T-helper 2 cell (primary cell): ENCODE data around the gene FBXL17.

Experiments
- DNase-seq, 5 experiments: peaks; one replicate each; pipeline versions ENCODE4 v3.0.0 to v3.0.0-alpha.2; 2012 to 2022

FBXL17 gene

GRCh38 chr5:107982703-107983425, 399.0 kb downstream of the FBXL17 start:
- no peak for DNase-seq

DNA sequence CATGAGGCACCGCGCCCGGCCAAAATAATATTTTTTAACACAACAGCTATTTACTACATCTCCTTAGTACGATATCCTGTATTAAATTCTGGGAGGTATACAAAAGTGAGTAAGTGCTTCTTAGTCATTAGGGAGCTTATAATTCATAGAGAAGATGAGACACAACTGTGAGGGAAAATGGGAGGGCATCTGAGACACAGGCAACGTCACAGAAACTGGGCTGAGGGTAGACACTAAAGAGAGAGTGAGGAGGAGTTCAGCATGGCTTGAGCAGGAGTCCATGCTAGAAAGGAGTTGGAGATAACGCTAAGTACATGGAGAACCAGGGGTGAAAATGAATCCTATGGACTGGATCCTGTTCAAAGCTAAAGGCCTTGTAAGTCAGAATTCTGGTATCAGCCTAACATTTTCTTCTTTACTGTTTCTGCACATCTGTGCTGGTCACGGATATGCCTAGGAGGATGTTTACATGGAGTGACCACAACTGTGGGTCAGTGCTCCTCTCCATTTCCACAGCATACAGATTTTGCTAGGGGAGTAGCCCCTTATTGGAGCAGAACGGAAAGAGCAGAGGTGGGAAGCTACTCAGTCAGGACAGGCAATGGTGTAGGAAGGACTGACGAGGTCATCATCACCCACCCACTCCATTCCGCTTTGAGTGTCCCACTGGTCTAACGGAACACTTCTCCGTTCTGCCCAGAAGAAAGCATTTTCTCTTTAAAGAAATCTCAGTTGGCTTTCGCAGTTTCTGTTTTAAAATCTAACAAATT, 400.8 kb downstream of the FBXL17 start:
- DNase-seq = no peak

GRCh38 chr5:107979900-107980299, 402.0 kb downstream of the FBXL17 start:
- DNase-seq = peak in 1 of 5 experiments; percentile 74

DNA sequence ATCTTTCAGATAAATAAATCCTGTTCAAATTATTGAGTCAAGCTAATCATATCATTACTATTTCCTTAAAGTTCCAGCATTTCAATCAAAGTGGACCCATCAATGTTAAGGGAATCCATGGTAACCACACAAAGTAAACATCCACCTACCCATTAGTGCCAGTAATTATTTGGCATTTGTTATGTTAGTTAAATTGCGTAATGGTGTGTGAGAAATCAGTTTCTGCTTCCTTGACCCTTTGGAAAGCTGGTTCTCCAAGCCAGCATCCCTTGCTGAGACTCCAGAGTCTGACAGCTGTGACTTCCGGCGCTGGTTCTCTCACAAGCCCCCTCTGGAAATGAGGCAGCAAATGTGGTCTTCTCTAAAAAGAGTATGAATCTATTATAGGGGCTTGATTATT, 402.6 kb downstream of the FBXL17 start:
- DNase-seq = no peak

DNA sequence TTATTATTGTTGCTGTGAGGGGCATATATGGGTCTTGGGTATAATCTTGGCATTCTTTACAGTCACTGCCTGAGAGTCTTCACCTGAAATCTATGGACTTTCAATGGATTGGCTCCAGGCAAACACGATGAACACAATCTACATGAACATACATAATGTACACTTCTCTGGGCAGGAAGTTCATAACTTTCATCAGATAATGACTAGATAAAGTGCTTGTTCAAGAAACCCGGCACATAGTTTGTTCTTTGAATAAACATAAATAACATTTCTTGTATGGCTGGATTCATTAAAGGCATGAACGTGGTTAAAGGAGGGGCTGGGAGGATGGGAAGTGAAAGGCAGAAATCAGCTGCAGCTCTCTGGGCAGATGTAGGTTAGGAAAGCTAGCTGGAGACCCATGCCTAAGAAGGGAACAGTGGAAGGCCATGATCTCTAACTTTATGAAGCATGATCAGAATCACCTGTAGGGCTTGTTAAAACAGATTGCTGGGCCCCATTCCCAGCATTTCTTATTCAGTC, 404.3 kb downstream of the FBXL17 start:
- DNase-seq = peak in 1 of 5 experiments; percentile 20

DNA sequence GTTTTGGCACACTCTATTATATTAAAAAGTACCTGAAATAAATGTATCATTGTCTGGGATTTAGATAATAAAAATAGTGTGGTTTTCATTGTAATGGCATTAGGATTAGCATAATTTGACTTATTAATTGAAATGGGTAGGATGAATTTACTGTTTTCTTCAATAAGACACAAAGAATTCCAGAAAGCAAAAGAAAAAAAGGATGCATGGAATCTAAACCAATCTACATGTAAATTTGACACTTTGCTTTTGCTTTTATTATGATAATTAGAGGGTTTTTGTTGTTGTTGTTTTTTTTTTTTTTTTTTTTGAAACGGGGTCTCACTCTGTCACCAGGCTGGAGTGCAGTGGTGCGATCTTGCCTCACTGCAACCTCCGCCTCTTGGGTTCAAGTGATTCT, 406.3 kb downstream of the FBXL17 start:
- no peak for DNase-seq

GRCh38 chr5:107971846-107972245, 410.1 kb downstream of the FBXL17 start:
- no peak for DNase-seq

DNA sequence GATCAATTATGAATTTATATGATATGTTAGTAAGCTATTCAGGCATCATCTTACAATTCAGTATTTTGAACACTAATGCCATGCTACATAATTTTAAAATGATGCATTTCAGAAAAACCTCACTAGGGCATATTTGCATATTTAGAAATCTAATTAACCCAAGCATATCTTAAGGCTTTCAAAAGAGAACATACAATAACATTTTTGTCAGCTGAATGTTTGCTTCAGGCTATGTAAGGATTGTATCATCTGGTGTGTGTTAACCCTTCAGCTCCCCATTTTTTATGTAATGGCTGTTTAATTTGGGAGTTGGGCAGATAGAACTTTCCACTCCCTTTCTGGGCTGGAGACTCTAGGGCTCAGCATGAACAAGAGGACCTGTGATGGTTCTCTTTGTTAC, 412.1 kb downstream of the FBXL17 start:
- no peak for DNase-seq

- no peak for DNase-seq
These were observed 412.9 kb downstream of the FBXL17 start for GRCh38 chr5:107968998-107969397.

DNA sequence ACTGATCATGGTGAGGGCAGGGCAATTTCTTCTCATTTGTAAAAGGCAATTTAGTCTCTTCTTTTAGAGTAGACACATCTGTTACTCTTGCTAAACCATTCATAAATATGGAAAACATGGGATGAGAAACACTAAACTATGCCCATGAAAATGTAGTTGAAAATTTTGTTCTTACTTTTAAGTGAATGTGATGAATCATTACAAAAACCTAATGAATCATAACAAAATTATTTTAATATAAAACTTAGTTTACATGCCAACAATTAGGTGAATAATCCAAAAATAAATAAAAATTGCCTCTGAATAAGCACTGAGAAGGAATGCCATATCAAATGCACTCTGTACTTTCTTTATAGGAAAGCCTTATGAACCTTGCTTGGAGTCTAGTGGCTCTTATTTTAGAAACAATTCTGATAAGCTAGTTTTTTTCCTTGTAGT, 413.5 kb downstream of the FBXL17 start:
- no peak for DNase-seq

GRCh38 chr5:107966201-107966600, 415.7 kb downstream of the FBXL17 start:
- DNase-seq = no peak

- no peak for DNase-seq
These were observed 417.2 kb downstream of the FBXL17 start for GRCh38 chr5:107964722-107965121.

DNA sequence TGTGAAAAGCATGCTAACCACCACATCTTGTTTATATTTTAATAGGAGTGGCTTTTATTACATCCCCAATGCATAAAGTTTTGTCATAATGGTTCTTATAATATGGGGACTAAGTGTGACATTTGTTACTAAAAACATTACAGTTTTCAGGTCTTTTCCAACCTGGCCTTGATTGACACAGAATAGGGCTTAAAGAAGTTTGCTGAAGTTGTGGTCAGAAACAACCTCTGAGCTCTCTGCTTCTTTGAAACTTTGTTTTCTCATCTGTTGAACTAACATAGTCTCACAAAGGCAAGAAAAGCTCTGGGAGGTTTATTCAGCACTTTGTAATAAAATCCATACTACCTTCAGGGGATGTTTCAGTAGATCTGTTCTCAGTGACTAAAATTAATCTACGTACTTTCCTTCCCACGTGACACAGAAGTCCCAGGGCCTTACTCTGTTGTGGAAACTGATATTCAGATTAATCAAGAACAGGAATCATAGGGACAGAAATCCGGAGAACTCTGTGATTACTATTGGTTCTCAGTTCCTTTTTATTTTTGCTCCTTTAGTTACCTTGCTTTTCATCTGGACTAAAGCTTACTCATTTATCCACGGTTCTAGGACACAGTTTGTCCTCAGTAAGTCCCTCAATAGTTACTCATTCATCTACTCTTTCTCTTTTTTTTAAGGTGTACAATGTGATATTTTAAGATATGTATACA, 422.2 kb downstream of the FBXL17 start:
- DNase-seq = peak in 1 of 5 experiments; percentile 6

DNA sequence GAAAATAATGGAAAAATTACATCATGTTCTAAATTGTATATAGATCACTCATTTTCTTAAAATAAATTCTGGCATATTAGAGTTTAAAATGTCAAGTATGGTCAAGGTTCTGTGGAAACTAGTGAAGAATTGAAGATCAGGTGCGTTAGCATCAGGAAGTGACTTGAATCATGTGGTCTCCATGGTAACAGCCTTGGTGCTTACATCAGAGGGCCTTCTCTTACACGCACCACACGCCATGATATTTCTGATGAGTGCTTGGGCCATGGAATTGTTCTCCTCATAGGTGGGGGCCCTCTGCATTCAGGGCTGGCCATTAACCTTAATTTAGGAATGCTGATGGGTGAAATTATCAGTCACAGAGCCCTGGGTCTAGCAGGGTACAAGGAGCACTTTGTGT, 423.0 kb downstream of the FBXL17 start:
- DNase-seq = no peak

GRCh38 chr5:107958432-107958831, 423.5 kb downstream of the FBXL17 start:
- DNase-seq = no peak

- no peak for DNase-seq
These were observed 424.8 kb downstream of the FBXL17 start for GRCh38 chr5:107957051-107957450.

GRCh38 chr5:107955321-107955720, 426.6 kb downstream of the FBXL17 start:
- peak in 1 of 5 experiments; percentile 48 for DNase-seq

GRCh38 chr5:107954254-107954653, 427.6 kb downstream of the FBXL17 start:
- DNase-seq = no peak

GRCh38 chr5:107952450-107952849, 429.4 kb downstream of the FBXL17 start:
- DNase-seq = no peak

DNA sequence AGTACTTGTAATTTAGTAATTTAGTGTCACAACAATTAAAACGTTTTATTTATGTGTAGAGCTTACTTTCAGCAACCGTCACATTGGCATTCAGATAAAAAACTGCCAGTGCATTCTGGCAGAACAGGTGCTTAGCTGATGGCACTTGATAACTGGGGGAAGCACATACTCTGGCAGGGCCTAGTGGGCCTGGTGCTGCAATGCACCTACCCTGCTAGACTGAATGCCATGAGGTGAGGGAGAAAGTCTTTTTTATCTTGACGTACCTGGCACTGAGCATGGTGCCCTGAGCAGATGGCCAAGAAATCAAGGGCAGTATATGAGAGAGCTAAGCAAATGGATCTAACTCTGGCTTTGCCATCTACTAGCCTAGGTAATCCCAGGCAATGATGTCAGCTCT, 430.6 kb downstream of the FBXL17 start:
- DNase-seq = no peak

- no peak for DNase-seq
These were observed 431.1 kb downstream of the FBXL17 start for GRCh38 chr5:107950776-107951175.

GRCh38 chr5:107949688-107950341, 432.1 kb downstream of the FBXL17 start:
- no peak for DNase-seq

DNA sequence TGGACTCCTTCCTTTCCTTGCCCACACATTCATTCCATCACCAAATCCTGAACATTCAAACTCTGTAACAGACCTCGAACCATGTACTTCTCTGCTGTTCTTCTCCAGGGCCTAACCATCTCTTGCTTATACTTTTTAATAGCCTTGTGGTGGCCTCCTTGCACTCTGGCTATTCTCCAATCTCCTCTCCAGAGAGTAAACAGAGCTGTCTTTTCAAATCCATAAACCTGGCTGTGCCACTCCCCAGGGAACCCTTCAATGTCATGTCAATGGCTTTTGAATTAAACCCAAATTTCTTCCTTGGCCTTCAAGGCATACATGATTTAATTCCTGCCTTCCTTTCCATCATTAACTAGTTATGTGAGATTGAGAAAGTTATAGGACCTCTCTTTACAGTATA, 433.5 kb downstream of the FBXL17 start:
- DNase-seq = no peak
